ENCODE results near the gene HOXA4.

DNA sequence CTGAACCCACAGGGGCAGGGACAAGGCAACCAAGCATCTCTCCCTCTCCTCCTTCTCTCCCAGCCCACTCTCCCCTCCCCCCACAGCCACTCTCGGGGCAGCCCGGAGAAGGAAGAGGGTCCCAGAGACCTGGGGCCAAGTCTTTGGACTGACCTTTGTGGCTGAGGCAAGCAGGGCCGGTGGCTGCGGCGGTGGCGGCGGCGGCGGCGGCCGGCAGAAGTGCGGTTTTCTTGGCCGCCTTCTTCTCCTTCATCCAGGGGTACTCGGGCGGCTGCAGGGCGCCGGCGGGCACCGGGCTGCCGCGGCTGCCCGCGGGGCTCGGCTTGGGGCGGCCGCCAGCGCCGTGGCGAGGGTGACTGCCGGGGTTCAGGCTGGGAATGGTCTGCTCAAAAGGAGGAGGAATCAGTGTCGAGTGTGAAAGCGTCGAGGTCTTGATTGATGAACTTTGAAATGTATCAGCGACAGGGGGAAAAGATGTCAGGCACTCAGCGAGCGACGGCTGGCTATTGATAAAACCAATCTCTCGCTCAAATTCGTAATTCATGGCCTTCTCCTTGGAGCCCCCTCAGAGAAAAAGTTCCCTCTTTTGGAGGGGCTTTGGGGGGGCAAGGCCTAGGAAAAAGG is 28.5 kb downstream of the HOXA4 start:
- no peak for TF ChIP-seq POLR2A (IDR thresholded peaks at IDR 0.05)
- TF ChIP-seq, protein P1, sequence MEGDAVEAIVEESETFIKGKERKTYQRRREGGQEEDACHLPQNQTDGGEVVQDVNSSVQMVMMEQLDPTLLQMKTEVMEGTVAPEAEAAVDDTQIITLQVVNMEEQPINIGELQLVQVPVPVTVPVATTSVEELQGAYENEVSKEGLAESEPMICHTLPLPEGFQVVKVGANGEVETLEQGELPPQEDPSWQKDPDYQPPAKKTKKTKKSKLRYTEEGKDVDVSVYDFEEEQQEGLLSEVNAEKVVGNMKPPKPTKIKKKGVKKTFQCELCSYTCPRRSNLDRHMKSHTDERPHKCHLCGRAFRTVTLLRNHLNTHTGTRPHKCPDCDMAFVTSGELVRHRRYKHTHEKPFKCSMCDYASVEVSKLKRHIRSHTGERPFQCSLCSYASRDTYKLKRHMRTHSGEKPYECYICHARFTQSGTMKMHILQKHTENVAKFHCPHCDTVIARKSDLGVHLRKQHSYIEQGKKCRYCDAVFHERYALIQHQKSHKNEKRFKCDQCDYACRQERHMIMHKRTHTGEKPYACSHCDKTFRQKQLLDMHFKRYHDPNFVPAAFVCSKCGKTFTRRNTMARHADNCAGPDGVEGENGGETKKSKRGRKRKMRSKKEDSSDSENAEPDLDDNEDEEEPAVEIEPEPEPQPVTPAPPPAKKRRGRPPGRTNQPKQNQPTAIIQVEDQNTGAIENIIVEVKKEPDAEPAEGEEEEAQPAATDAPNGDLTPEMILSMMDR (IDR thresholded peaks at IDR 0.05) = no peak
- no peak for TF ChIP-seq EP300 (IDR thresholded peaks at IDR 0.05)
- TF ChIP-seq POLR2AphosphoS5 (IDR thresholded peaks at IDR 0.05) = peak in 1 of 4 donors; percentile 1
